WTC11 (cell line): ENCODE measurements around the gene KCNK16. TPM values are rescaled to one million over a fixed set of nuclear protein-coding genes. Genes with fewer than 3 reads are reported as not detected.

Experiments
- ATAC-seq: fragments of 200-7000 bp; cut with Tn5 transposase; 2 replicates; pipeline ENCODE4 v1.10.0; 2021; ENCODE audit warnings: mild to moderate bottlenecking, moderate library complexity
- CTCF ChIA-PET: fragments of 300-600 bp; sonication (Branson Sonifier 250); formaldehyde crosslinking; loops from one replicate; lab custom pipeline; 2021; ENCODE audit warnings: antibody characterized with exemption; lab: Charles Lee
- POLR2A ChIA-PET: fragments of 350-600 bp; sonication (Branson Sonifier 250); formaldehyde crosslinking; loops from one replicate; lab custom pipeline; 2021; ENCODE audit warnings: antibody characterized with exemption; lab: Charles Lee
- DNase-seq: peaks from one replicate; pipeline ENCODE4 v3.0.0; 2021; ENCODE audit warnings: low spot score
- H3K27ac Mint-ChIP-seq: 2 replicates; pipeline ENCODE4 v1.8.0; 2021; ENCODE audit warnings: mixed read lengths
- H3K27me3 Mint-ChIP-seq: 2 replicates; pipeline ENCODE4 v1.8.0; 2021; ENCODE audit warnings: low read depth, mild to moderate bottlenecking, moderate library complexity, mixed read lengths
- H3K36me3 Mint-ChIP-seq: 2 replicates; pipeline ENCODE4 v1.8.0; 2021; ENCODE audit warnings: mixed read lengths
- H3K4me1 Mint-ChIP-seq: 2 replicates; pipeline ENCODE4 v1.8.0; 2022; ENCODE audit warnings: mixed read lengths
- H3K4me3 Mint-ChIP-seq: 2 replicates; pipeline ENCODE4 v1.8.0; 2021; ENCODE audit warnings: mild to moderate bottlenecking, moderate library complexity, mixed read lengths
- H3K9me3 Mint-ChIP-seq: 2 replicates; pipeline ENCODE4 v1.8.0; 2021; ENCODE audit warnings: mixed read lengths
- ATF2 ChIP-seq: sonication (generic); formaldehyde crosslinking; IDR thresholded peaks from 2 replicates; pipeline ENCODE4 v1.8.1; 2022; ENCODE audit warnings: low read depth, missing genetic modification reagents, borderline replicate concordance
- ATF3 ChIP-seq: sonication (generic); formaldehyde crosslinking; conservative IDR thresholded peaks from 2 replicates; pipeline ENCODE4 v1.8.1; 2022; ENCODE audit warnings: mild to moderate bottlenecking, missing genetic modification reagents
- CDX4 ChIP-seq: fragments of 250-450 bp; sonication (Bioruptor Pico); IDR thresholded peaks from 2 replicates; pipeline ENCODE4 v1.9.0; 2021; ENCODE audit warnings: moderate library complexity, mild to moderate bottlenecking, inconsistent platforms, borderline replicate concordance
- E2F5 ChIP-seq: sonication (generic); formaldehyde crosslinking; IDR thresholded peaks from 2 replicates; pipeline ENCODE4 v1.8.1; 2022; ENCODE audit warnings: mild to moderate bottlenecking, moderate library complexity, missing genetic modification reagents
- ETV6 ChIP-seq: sonication (generic); formaldehyde crosslinking; IDR thresholded peaks from 2 replicates; pipeline ENCODE4 v1.8.1; 2022; ENCODE audit warnings: mild to moderate bottlenecking, missing genetic modification reagents
- FOXJ3 ChIP-seq: sonication (generic); formaldehyde crosslinking; IDR thresholded peaks from 2 replicates; pipeline ENCODE4 v1.9.0; 2021; ENCODE audit warnings: missing genetic modification reagents, mild to moderate bottlenecking, borderline replicate concordance
- HMGA2 ChIP-seq: fragments of 250-450 bp; sonication (Bioruptor Pico); IDR thresholded peaks from 2 replicates; pipeline ENCODE4 v1.4.0; 2021; ENCODE audit warnings: mild to moderate bottlenecking, moderate library complexity
- MXD4 ChIP-seq: fragments of 250-450 bp; sonication (Bioruptor Pico); IDR thresholded peaks from 2 replicates; pipeline ENCODE4 v1.8.0; 2021; ENCODE audit warnings: mild to moderate bottlenecking, moderate library complexity, borderline replicate concordance
- NR1H2 ChIP-seq: sonication (generic); formaldehyde crosslinking; IDR thresholded peaks from 2 replicates; pipeline ENCODE4 v1.9.0; 2021; ENCODE audit warnings: mild to moderate bottlenecking, moderate library complexity, missing genetic modification reagents
- PREB ChIP-seq: sonication (generic); formaldehyde crosslinking; IDR thresholded peaks from 2 replicates; pipeline ENCODE4 v1.8.1; 2022; ENCODE audit warnings: mild to moderate bottlenecking, missing genetic modification reagents, moderate library complexity, borderline replicate concordance
- RORB ChIP-seq: fragments of 250-450 bp; sonication (Bioruptor Pico); IDR thresholded peaks from 2 replicates; pipeline ENCODE4 v1.9.0; 2021; ENCODE audit warnings: mild to moderate bottlenecking
- USF1 ChIP-seq: sonication (generic); formaldehyde crosslinking; IDR thresholded peaks from 2 replicates; pipeline ENCODE4 v1.8.0; 2022; ENCODE audit warnings: mild to moderate bottlenecking, missing genetic modification reagents
- ZNF281 ChIP-seq: sonication (generic); formaldehyde crosslinking; IDR thresholded peaks from 2 replicates; pipeline ENCODE4 v1.8.0; 2023; ENCODE audit warnings: mild to moderate bottlenecking, missing genetic modification reagents
- ZNF423 ChIP-seq: fragments of 250-450 bp; sonication (Bioruptor Pico); IDR thresholded peaks from 2 replicates; pipeline ENCODE4 v2.1.2; 2022; ENCODE audit warnings: mild to moderate bottlenecking, moderate library complexity
- ZNF512 ChIP-seq: sonication (generic); formaldehyde crosslinking; IDR thresholded peaks from 2 replicates; pipeline ENCODE4 v1.8.1; 2022; ENCODE audit warnings: missing genetic modification reagents, borderline replicate concordance
- ZNF532 ChIP-seq: fragments of 250-450 bp; sonication (Bioruptor Pico); IDR thresholded peaks from 2 replicates; pipeline ENCODE4 v1.9.0; 2021; ENCODE audit warnings: mild to moderate bottlenecking, borderline replicate concordance
- total RNA-seq: library from RNA; stranded (reverse); gene quantifications from 3 replicates; pipeline ENCODE4 v1.2.3, GENCODE V29; 2021

KCNK16 gene
- total RNA-seq, 1 experiment from 2014 or later, result not detected

- H3K27ac Mint-ChIP-seq, result no peak overlapping the region
- H3K27me3 Mint-ChIP-seq, result peaks cover 12% of the 10 kb centered on the region
- no peak for DNase-seq
- TF ChIP-seq ATF3 (CRISPR knock-in tag) (no peak), HMGA2 (no peak), ZNF532 (no peak), ATF2 (no peak), ETV6 (no peak), MXD4 (no peak), E2F5 (no peak), NR1H2 (CRISPR knock-in tag) (no peak), CDX4 (CRISPR knock-in tag) (no peak), PREB (CRISPR knock-in tag) (no peak), FOXJ3 (CRISPR knock-in tag) (no peak)
- TF ChIP-seq, all 79 proteins: peak for 0
- Mint-ChIP-seq H3K36me3 (no peaks in the 10 kb centered on the region), H3K9me3 (no peaks in the 10 kb centered on the region), H3K4me3 (no peak overlapping the region), H3K4me1 (peaks cover 12% of the 10 kb centered on the region)
- ChIA-PET POLR2A (no interaction called here), CTCF (interaction anchor here (0.5 to 2.8 kb wide), 21 partner anchors 8 to 967 kb away, joined by 3 to 25 read pairs (median 5); partner anchors contain the start of gene DAAM2)
- ATAC-seq, result no peak
Observed at GRCh38 chr6:39363280-39363679, 40.8 kb upstream of the KCNK16 start.

GRCh38 chr6:39362487-39362865, 40.0 kb upstream of the KCNK16 start:
- CTCF ChIA-PET, result interaction anchor here (0.7 to 2.8 kb wide), 52 partner anchors 8 to 968 kb away, joined by 3 to 25 read pairs (median 4); partner anchors contain the start of gene DAAM2
- TF ChIP-seq ZNF281 (CRISPR knock-in tag), result no peak
- TF ChIP-seq RORB (CRISPR knock-in tag), result no peak
- TF ChIP-seq ZNF512 (CRISPR knock-in tag), result no peak
- no peak for TF ChIP-seq ZNF423 (CRISPR knock-in tag)
- no peak for TF ChIP-seq USF1 (CRISPR knock-in tag)
- no peaks in the 10 kb centered on the region for H3K36me3 Mint-ChIP-seq
- POLR2A ChIA-PET, result no interaction called here
- no peak overlapping the region for H3K4me3 Mint-ChIP-seq
- H3K27me3 Mint-ChIP-seq, result peaks cover 12% of the 10 kb centered on the region
- no peak overlapping the region for H3K27ac Mint-ChIP-seq
- ATAC-seq (peak; percentile 49), DNase-seq (no peak)
- H3K4me1 Mint-ChIP-seq, result peaks cover 12% of the 10 kb centered on the region
- no peaks in the 10 kb centered on the region for H3K9me3 Mint-ChIP-seq
